Measurements from ENCODE around the gene TMEM164. TPM values are rescaled to one million over a fixed set of nuclear protein-coding genes. Genes with fewer than 3 reads are reported as not detected.

Gene TMEM164
- total RNA-seq, 1 experiment from 2014 or later, result 26.2 TPM

DNA sequence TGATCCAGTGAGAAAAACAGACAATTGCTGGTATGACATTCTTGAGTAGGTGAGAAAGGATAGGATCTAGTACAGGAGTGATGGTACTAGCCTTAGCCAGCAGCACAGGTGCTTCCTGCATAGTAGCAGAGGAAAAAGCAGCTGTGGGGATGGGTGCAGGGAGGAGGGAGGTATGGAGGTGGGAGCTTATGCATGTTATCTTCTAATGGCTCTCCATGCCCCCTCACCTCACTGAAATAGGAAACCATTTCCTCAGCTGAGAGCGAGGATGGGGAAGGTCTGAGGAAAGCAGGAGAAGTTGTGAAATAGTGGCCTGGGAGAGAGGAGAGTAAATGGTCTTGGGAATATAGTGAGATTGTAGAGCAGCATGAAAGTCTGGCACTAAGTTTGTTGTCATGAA lies 136.3 kb downstream of the TMEM164 start:
- CTCF ChIA-PET, result no interaction called here
- no peaks in the 10 kb centered on the region for H3K27me3 ChIP-seq (replicated peaks; ENCODE audit: control insufficient read depth, insufficient read depth, low read length)
- H3K4me3 ChIP-seq (ENCODE audit: low read depth, low read length), result no peak overlapping the region
- intact Hi-C loops (cut with micrococcal nuclease; ENCODE audit: unreplicated experiment), result no loop called here
- Mint-ChIP-seq H3K9me3 (ENCODE audit: unreplicated experiment) (no peaks in the 10 kb centered on the region), H3K27me3 (ENCODE audit: insufficient read depth, unreplicated experiment) (no peaks in the 10 kb centered on the region), H3K4me1 (ENCODE audit: low read depth, unreplicated experiment) (no peaks in the 10 kb centered on the region), H3K27ac (ENCODE audit: unreplicated experiment) (no peak overlapping the region), H3K4me3 (ENCODE audit: unreplicated experiment) (no peak overlapping the region), H3K36me3 (ENCODE audit: insufficient read depth, unreplicated experiment) (no peaks in the 10 kb centered on the region)
- BruUV-seq (replicated peaks), result no TSS peak
- POLR2A ChIA-PET, result no interaction called here
- DNase-seq, result no peak
- H3K36me3 ChIP-seq (ENCODE audit: control insufficient read depth, insufficient read depth, low read length), result no peaks in the 10 kb centered on the region
- TF ChIP-seq, protein P1, sequence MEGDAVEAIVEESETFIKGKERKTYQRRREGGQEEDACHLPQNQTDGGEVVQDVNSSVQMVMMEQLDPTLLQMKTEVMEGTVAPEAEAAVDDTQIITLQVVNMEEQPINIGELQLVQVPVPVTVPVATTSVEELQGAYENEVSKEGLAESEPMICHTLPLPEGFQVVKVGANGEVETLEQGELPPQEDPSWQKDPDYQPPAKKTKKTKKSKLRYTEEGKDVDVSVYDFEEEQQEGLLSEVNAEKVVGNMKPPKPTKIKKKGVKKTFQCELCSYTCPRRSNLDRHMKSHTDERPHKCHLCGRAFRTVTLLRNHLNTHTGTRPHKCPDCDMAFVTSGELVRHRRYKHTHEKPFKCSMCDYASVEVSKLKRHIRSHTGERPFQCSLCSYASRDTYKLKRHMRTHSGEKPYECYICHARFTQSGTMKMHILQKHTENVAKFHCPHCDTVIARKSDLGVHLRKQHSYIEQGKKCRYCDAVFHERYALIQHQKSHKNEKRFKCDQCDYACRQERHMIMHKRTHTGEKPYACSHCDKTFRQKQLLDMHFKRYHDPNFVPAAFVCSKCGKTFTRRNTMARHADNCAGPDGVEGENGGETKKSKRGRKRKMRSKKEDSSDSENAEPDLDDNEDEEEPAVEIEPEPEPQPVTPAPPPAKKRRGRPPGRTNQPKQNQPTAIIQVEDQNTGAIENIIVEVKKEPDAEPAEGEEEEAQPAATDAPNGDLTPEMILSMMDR (IDR thresholded peaks at IDR 0.05; ENCODE audit: insufficient read depth in 1 of 2, low read depth in 1 of 2, low read length in 1 of 2, severe bottlenecking in 1 of 2, unreplicated experiment in 1 of 2), result no peak
- no peaks in the 10 kb centered on the region for H3K4me1 ChIP-seq
- H3K9me3 ChIP-seq, result no peaks in the 10 kb centered on the region

DNA sequence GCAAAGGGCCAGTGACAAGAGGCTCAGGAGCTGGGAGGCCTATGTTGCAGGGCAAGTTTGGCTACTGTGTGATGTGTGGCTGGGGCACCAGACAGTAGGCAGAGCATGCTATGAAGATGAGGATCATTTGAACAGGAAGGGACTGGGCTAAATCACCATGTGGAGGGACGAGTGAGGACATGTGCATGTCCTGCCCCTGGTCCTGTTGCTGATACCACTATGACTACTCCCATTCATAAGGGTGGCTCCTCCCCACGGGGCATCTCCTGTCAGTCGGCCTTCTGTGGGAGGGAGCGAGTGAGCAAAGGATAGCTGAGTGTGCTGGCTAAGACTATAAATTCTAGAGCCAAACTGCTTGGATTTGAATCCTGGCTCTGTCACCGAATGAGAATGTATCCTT lies 139.2 kb downstream of the TMEM164 start:
- Mint-ChIP-seq H3K36me3 (ENCODE audit: insufficient read depth, unreplicated experiment) (no peaks in the 10 kb centered on the region), H3K9me3 (ENCODE audit: unreplicated experiment) (no peaks in the 10 kb centered on the region), H3K27me3 (ENCODE audit: insufficient read depth, unreplicated experiment) (no peaks in the 10 kb centered on the region), H3K27ac (ENCODE audit: unreplicated experiment) (no peak overlapping the region), H3K4me3 (ENCODE audit: unreplicated experiment) (no peak overlapping the region), H3K4me1 (ENCODE audit: low read depth, unreplicated experiment) (no peaks in the 10 kb centered on the region)
- Histone ChIP-seq H3K36me3 (ENCODE audit: control insufficient read depth, insufficient read depth, low read length) (no peaks in the 10 kb centered on the region), H3K4me3 (ENCODE audit: low read depth, low read length) (no peak overlapping the region), H3K9me3 (no peaks in the 10 kb centered on the region), H3K27me3 (replicated peaks; ENCODE audit: control insufficient read depth, insufficient read depth, low read length) (no peaks in the 10 kb centered on the region), H3K4me1 (no peaks in the 10 kb centered on the region)
- CTCF ChIA-PET, result no interaction called here
- intact Hi-C loops (cut with micrococcal nuclease; ENCODE audit: unreplicated experiment), result no loop called here
- POLR2A ChIA-PET, result no interaction called here
- BruUV-seq (replicated peaks), result no TSS peak
- no peak for DNase-seq
- TF ChIP-seq, protein P1 (IDR thresholded peaks at IDR 0.05; ENCODE audit: insufficient read depth in 1 of 2, low read depth in 1 of 2, low read length in 1 of 2, severe bottlenecking in 1 of 2, unreplicated experiment in 1 of 2), result no peak

DNA sequence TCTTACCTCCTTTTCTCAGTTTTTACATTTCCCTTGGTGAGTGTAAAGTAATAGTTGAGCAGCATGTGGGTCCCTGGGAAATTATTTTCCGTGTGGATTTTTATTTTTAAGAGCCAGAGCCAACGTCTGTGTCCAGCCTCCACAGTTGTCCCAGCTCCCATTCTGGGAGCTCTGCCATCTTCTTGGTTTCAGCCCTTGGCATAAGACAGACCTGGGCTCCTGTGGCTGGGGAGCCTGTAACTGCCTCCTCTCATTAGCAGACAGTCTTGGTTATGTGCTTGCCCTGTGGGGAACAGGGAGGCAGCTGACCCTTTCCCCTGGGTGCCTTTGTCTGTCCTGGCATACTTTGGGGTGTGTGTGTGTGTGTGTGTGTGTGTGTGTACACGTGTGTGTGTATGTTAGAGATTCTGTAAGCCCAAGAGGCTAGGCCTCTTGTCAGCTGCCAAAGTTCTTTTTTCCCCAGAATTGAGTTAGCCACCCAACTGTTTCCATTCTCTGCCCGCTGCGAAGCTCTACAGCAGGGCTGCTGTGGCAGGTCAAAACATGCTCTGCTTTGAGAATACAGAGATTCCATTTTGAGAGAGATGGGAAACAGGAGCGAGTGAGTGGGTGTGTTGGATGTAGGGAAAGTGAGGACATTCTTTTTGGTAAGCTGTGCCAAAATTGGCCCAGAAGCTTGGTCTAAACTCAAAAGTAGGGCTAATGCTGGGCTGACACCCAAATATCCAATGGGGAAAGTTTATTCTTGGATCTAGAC lies 140.7 kb downstream of the TMEM164 start:
- Mint-ChIP-seq H3K36me3 (ENCODE audit: insufficient read depth, unreplicated experiment) (peaks cover 4% of the 10 kb centered on the region), H3K4me1 (ENCODE audit: low read depth, unreplicated experiment) (no peaks in the 10 kb centered on the region), H3K4me3 (ENCODE audit: unreplicated experiment) (no peak overlapping the region), H3K27ac (ENCODE audit: unreplicated experiment) (no peak overlapping the region), H3K9me3 (ENCODE audit: unreplicated experiment) (no peaks in the 10 kb centered on the region), H3K27me3 (ENCODE audit: insufficient read depth, unreplicated experiment) (no peaks in the 10 kb centered on the region)
- H3K4me3 ChIP-seq (ENCODE audit: low read depth, low read length), result no peak overlapping the region
- no peaks in the 10 kb centered on the region for H3K4me1 ChIP-seq
- intact Hi-C loops (cut with micrococcal nuclease; ENCODE audit: unreplicated experiment), result no loop called here
- no peak for DNase-seq
- no peaks in the 10 kb centered on the region for H3K9me3 ChIP-seq
- POLR2A ChIA-PET, result no interaction called here
- TF ChIP-seq, protein P1 (IDR thresholded peaks at IDR 0.05; ENCODE audit: insufficient read depth in 1 of 2, low read depth in 1 of 2, low read length in 1 of 2, severe bottlenecking in 1 of 2, unreplicated experiment in 1 of 2), result no peak
- no TSS peak for BruUV-seq (replicated peaks)
- no peaks in the 10 kb centered on the region for H3K27me3 ChIP-seq (replicated peaks; ENCODE audit: control insufficient read depth, insufficient read depth, low read length)
- CTCF ChIA-PET, result no interaction called here
- H3K36me3 ChIP-seq (ENCODE audit: control insufficient read depth, insufficient read depth, low read length), result no peaks in the 10 kb centered on the region
